ENCODE data around the gene NRCAM. TPM values are rescaled to one million over a fixed set of nuclear protein-coding genes. Genes with fewer than 3 reads are reported as not detected.
A peak's percentile ranks its signal among the peaks of the same experiment; 100 is the strongest.
"Not testable (repeated sequence)": the region's sequence is repeated elsewhere in the genome, so short reads cannot be mapped to it uniquely, and the experiment has no call there.

The NRCAM gene
- total RNA-seq (10 to 100 TPM; 10.6 to 12.7 TPM), polyA plus RNA-seq (ENCODE audit: insufficient read length in 6 of 6) (10 to 100 TPM; 12.5 to 36.7 (median 17.8) TPM)
- long read RNA-seq, donor 1 = 0 reads
- long read RNA-seq, donor 2 = 0 reads
- long read RNA-seq, donor 3 = 0 reads
- long read RNA-seq, donor 4 = 0 reads
- long read RNA-seq, donor 5 = 0 reads
- long read RNA-seq, donor 6 = 0 reads
- long read RNA-seq, donor 7 = 0 reads
- long read RNA-seq, donor 8 = 0 reads
- long read RNA-seq, donor 9 = 0 reads
- long read RNA-seq, donor 10 = 0 reads
- long read RNA-seq, donor 11, full-length matches to known transcripts = 4 of 16 reads
- long read RNA-seq, donor 11, partial matches to known transcripts = 12 of 16 reads
- long read RNA-seq, donor 11, other reads (novel, unspliced or antisense) = 0 of 16 reads
- long read RNA-seq, donor 12, full-length matches to known transcripts = 2 of 2 reads
- long read RNA-seq, donor 12, partial matches to known transcripts = 0 of 2 reads
- long read RNA-seq, donor 12, other reads (novel, unspliced or antisense) = 0 of 2 reads

- DNase-seq (peak; percentile 44 to 83 (median 64)), ATAC-seq (peak; percentile 47)
- intact Hi-C loops (cut with DNase I) = no loop called here
- Histone ChIP-seq H3K27me3 (peaks cover 43 to 97% of the 10 kb centered on the region in 2 donors), H3K9me3 (no peaks in the 10 kb centered on the region), H3K36me3 (no peaks in the 10 kb centered on the region), H3K4me1 (peaks cover 11 to 26% of the 10 kb centered on the region in 2 donors), H3K27ac (no peak within 1 kb of the TSS), H3K4me3 (peak within 1 kb of the TSS; percentile 41 to 43)
- TF ChIP-seq, protein P1, sequence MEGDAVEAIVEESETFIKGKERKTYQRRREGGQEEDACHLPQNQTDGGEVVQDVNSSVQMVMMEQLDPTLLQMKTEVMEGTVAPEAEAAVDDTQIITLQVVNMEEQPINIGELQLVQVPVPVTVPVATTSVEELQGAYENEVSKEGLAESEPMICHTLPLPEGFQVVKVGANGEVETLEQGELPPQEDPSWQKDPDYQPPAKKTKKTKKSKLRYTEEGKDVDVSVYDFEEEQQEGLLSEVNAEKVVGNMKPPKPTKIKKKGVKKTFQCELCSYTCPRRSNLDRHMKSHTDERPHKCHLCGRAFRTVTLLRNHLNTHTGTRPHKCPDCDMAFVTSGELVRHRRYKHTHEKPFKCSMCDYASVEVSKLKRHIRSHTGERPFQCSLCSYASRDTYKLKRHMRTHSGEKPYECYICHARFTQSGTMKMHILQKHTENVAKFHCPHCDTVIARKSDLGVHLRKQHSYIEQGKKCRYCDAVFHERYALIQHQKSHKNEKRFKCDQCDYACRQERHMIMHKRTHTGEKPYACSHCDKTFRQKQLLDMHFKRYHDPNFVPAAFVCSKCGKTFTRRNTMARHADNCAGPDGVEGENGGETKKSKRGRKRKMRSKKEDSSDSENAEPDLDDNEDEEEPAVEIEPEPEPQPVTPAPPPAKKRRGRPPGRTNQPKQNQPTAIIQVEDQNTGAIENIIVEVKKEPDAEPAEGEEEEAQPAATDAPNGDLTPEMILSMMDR (IDR thresholded peaks at IDR 0.05) = no peak
Measured at GRCh38 chr7:108455998-108456677, at the start of gene NRCAM. NRCAM (minus strand) TSS chr7:108456436; CDS start chr7:108240064, 216,372 bp downstream.

DNA sequence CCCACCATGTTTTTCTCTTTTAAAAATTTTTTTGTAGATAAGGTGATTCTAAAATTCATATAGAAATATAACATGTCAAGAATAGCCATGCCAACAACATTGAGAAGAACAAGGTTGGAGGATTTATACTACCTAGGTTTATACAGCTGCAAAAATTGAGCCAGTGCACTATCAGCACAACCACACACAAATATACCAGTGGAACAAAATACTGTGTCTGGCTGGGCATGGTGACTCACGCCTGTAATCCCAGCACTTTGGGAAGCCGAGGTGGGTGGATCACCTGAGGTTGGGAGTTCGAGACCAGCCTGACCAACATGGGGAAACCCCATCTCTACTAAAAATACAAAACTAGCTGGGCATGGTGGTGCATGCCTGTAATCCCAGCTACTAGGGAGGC is 48.3 kb upstream of the NRCAM start:
- intact Hi-C loops (cut with DNase I); H3K4me1 ChIP-seq; ATAC-seq: not testable (repeated sequence)

DNA sequence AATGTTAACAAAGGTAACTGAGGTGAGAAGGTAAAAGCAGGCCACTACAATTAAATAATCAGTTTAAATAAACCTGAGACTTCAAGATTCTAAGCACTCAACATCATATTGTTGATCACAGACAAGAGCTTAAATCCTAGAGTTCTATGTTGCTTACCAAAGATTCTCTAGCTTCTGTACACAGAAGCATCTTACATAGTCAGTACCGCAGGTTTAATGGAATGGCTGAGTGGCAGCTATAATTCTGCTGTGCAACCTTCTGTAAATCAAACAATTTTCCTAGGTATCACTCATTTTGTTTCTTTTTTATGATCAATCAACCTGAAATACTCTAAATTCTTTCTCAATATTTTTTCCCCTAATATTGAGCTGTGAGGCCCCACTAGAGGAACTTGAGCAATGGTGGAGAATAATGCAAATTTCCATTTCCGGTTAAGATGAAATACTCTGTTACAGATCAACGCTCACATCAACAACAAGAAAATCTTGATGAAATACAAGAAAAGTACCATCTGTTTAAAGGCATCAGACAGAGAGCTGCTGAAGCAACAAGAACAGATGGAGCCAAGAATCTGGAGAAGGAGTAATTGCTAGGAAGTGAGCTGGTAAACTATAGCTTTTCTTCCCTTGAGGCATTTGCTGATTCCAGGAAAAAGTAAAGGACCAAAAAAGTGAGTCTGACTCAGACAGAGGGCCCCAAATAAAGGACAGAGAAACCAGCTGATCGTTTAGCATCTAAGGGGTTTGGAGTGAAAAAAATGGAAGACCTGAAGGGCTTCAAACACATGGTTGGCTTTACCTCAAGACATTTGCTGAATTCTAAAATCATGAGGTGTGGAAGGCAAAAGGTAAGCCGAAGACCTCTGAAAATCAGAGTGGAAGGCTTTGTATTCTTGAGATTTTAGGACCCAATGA is 47.1 kb upstream of the NRCAM start:
- H3K36me3 ChIP-seq = peaks cover 0 to 51% of the 10 kb centered on the region in 2 donors
- TF ChIP-seq, protein P1 (IDR thresholded peaks at IDR 0.05) = no peak
- DNase-seq = peak in 1 of 4 donors; percentile 40
- peak overlapping the region in 1 of 2 donors; percentile 70 for H3K27ac ChIP-seq
- H3K4me1 ChIP-seq = no peaks in the 10 kb centered on the region
- no peaks in the 10 kb centered on the region for H3K9me3 ChIP-seq
- no peaks in the 10 kb centered on the region for H3K27me3 ChIP-seq
- no peak for ATAC-seq
- intact Hi-C loops (cut with DNase I) = no loop called here
- no peak overlapping the region for H3K4me3 ChIP-seq

More for the DNA sequence above, 48.3 kb upstream of the NRCAM start:
- not testable (repeated sequence) for H3K27me3 ChIP-seq, DNase-seq, H3K4me3 ChIP-seq, H3K9me3 ChIP-seq, H3K27ac ChIP-seq
- peaks cover 0 to 47% of the 10 kb centered on the region in 2 donors for H3K36me3 ChIP-seq

- Histone ChIP-seq H3K36me3 (peaks cover 0 to 53% of the 10 kb centered on the region in 2 donors), H3K27me3 (no peaks in the 10 kb centered on the region), H3K4me1 (no peaks in the 10 kb centered on the region), H3K4me3 (no peak overlapping the region), H3K9me3 (no peaks in the 10 kb centered on the region), H3K27ac (no peak overlapping the region)
- ATAC-seq = no peak
- TF ChIP-seq, protein P1 (IDR thresholded peaks at IDR 0.05) = no peak
- intact Hi-C loops (cut with DNase I) = loop anchor here in 1 of 2 donors (10.0 kb wide), 1 partner anchor 315 kb away; no protein-coding TSS in a partner anchor
- no peak for DNase-seq
Measured at GRCh38 chr7:108499566-108499965, 43.3 kb upstream of the NRCAM start.

- Histone ChIP-seq H3K4me1 (no peaks in the 10 kb centered on the region), H3K36me3 (peaks cover 0 to 55% of the 10 kb centered on the region in 2 donors), H3K27me3 (no peaks in the 10 kb centered on the region), H3K27ac (no peak overlapping the region), H3K9me3 (no peaks in the 10 kb centered on the region), H3K4me3 (no peak overlapping the region)
- ATAC-seq = no peak
- TF ChIP-seq, protein P1 (IDR thresholded peaks at IDR 0.05) = no peak
- DNase-seq = no peak
- intact Hi-C loops (cut with DNase I) = loop anchor here in 1 of 2 donors (10.0 kb wide), 1 partner anchor 314 kb away; no protein-coding TSS in a partner anchor
Measured at GRCh38 chr7:108498481-108498880, 42.2 kb upstream of the NRCAM start.
